ENCODE data around the gene CABCOCO1. TPM values are rescaled to one million over a fixed set of nuclear protein-coding genes. Genes with fewer than 3 reads are reported as not detected.

The CABCOCO1 gene
- total and polyA plus RNA-seq, 4 donors: 3.8 to 15.4 (median 10.1) TPM

- Histone ChIP-seq H3K4me3 (no peak overlapping the region), H3K4me1 (ENCODE audit: control insufficient read depth in 5 of 5, insufficient read depth in 5 of 5, low read length in 5 of 5) (peaks cover 0 to 5% (median 2%) of the 10 kb centered on the region in 5 donors), H3K27ac (ENCODE audit: low read depth in 1 of 2, low read length in 1 of 2) (no peak overlapping the region), H3K36me3 (ENCODE audit: control insufficient read depth in 4 of 4, insufficient read depth in 4 of 4, low read length in 4 of 4) (no peaks in the 10 kb centered on the region), H3K9ac (ENCODE audit: insufficient read depth in 1 of 2, low read length in 2 of 2) (no peak overlapping the region), H3K27me3 (ENCODE audit: control insufficient read depth in 3 of 3, insufficient read depth in 3 of 3, low read length in 2 of 3) (no peaks in the 10 kb centered on the region), H3K9me3 (ENCODE audit: control insufficient read depth in 4 of 4, insufficient read depth in 3 of 4, low read length in 3 of 4) (no peaks in the 10 kb centered on the region)
- TF ChIP-seq CTCF (IDR thresholded peaks at IDR 0.05; ENCODE audit: control extremely low read depth, extremely low read depth): no peak
- no peak for ATAC-seq (ENCODE audit: insufficient read depth, low FRiP score)
- WGBS, 2 donors: 72 to 81% methylated on average over 1 of the region's 1 CpG
- no peak for DNase-seq
These were observed 129.5 kb downstream of the CABCOCO1 start for GRCh38 chr10:61792097-61792716.

- no peak for TF ChIP-seq CTCF (IDR thresholded peaks at IDR 0.05; ENCODE audit: control extremely low read depth, extremely low read depth)
- Histone ChIP-seq H3K27me3 (ENCODE audit: control insufficient read depth in 3 of 3, insufficient read depth in 3 of 3, low read length in 2 of 3) (no peaks in the 10 kb centered on the region), H3K9me3 (ENCODE audit: control insufficient read depth in 4 of 4, insufficient read depth in 3 of 4, low read length in 3 of 4) (no peaks in the 10 kb centered on the region), H3K27ac (ENCODE audit: low read depth in 1 of 2, low read length in 1 of 2) (no peak overlapping the region), H3K36me3 (ENCODE audit: control insufficient read depth in 4 of 4, insufficient read depth in 4 of 4, low read length in 4 of 4) (no peaks in the 10 kb centered on the region), H3K4me1 (ENCODE audit: control insufficient read depth in 5 of 5, insufficient read depth in 5 of 5, low read length in 5 of 5) (peaks cover 0 to 5% (median 2%) of the 10 kb centered on the region in 5 donors), H3K4me3 (no peak overlapping the region), H3K9ac (ENCODE audit: insufficient read depth in 1 of 2, low read length in 2 of 2) (no peak overlapping the region)
- ATAC-seq (ENCODE audit: insufficient read depth, low FRiP score) (no peak), DNase-seq (no peak)
- 67 to 75% methylated on average over 1 of the region's 1 CpG for WGBS, 2 donors
These were observed 130.2 kb downstream of the CABCOCO1 start for GRCh38 chr10:61792921-61793320.

GRCh38 chr10:61793760-61794703 lies 131.3 kb downstream of the CABCOCO1 start:
- 65 to 77% methylated on average over 5 of the region's 5 CpGs for WGBS, 2 donors
- H3K27ac ChIP-seq (ENCODE audit: low read depth in 1 of 2, low read length in 1 of 2): no peak overlapping the region
- H3K36me3 ChIP-seq (ENCODE audit: control insufficient read depth in 4 of 4, insufficient read depth in 4 of 4, low read length in 4 of 4): no peaks in the 10 kb centered on the region
- H3K4me1 ChIP-seq (ENCODE audit: control insufficient read depth in 5 of 5, insufficient read depth in 5 of 5, low read length in 5 of 5): peaks cover 0 to 5% (median 2%) of the 10 kb centered on the region in 5 donors
- DNase-seq (peak; percentile 21 to 64 (median 48)), ATAC-seq (ENCODE audit: insufficient read depth, low FRiP score) (no peak)
- H3K9me3 ChIP-seq (ENCODE audit: control insufficient read depth in 4 of 4, insufficient read depth in 3 of 4, low read length in 3 of 4): no peaks in the 10 kb centered on the region
- no peak for TF ChIP-seq CTCF (IDR thresholded peaks at IDR 0.05; ENCODE audit: control extremely low read depth, extremely low read depth)
- H3K27me3 ChIP-seq (ENCODE audit: control insufficient read depth in 3 of 3, insufficient read depth in 3 of 3, low read length in 2 of 3): no peaks in the 10 kb centered on the region
- no peak overlapping the region for H3K4me3 ChIP-seq
- H3K9ac ChIP-seq (ENCODE audit: insufficient read depth in 1 of 2, low read length in 2 of 2): no peak overlapping the region

Measured in lung (tissue), 12 donors.